ENCODE measurements around the gene CYTH1.
"Not testable (repeated sequence)": the region's sequence is repeated elsewhere in the genome, so short reads cannot be mapped to it uniquely, and the experiment has no call there.

CYTH1 gene

GRCh38 chr17:78687125-78687524, 94.9 kb downstream of the CYTH1 start:
- FAIRE-seq: no peak

DNA sequence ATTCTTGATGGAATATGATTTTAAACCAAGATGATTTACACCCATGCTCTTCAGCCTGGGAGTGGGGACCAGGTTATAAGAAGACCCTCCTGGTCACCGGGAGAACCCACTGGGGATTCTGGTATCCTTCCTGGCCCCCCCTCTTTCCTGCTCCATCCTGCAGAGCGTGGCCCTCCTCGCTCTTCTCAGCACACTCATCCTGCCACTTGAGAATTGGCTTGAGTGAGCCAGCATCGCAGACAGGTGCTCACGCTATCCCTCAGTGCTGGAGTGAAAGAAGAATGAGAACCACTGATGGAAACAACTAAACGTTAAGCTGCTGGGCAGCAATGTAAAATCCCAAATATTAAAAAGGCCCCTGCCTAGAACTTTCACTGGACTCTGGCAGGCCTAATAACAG, 98.0 kb downstream of the CYTH1 start:
- no peak for FAIRE-seq

DNA sequence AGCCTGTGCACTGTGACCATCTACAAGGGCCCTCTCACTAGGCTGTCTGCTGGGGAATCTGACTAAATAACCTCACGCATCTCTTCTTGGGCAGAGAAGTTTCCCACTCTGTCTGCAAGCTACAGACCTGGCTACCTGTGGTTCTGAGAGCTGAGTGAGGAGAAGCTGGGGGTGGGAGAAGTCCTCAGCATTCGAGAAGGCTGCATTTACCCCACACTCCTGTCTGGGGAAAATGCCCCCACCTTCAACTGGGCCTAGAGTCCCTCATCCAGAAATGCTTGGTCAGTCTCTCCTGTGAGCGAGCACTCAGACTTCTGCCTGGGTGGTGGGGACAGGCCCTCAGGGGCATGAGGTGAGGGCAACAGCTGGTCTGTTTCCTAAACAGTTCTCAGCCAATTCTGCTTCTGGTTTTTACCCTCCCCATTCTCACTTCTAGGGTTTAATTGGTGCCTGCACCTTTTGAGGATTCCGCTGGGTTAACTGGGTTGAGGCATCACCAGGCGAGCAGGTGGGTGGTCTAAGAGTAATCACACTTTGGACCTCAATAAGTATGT, 98.6 kb downstream of the CYTH1 start:
- no peak for FAIRE-seq

GRCh38 chr17:78682363-78682762, 99.7 kb downstream of the CYTH1 start:
- FAIRE-seq: no peak

DNA sequence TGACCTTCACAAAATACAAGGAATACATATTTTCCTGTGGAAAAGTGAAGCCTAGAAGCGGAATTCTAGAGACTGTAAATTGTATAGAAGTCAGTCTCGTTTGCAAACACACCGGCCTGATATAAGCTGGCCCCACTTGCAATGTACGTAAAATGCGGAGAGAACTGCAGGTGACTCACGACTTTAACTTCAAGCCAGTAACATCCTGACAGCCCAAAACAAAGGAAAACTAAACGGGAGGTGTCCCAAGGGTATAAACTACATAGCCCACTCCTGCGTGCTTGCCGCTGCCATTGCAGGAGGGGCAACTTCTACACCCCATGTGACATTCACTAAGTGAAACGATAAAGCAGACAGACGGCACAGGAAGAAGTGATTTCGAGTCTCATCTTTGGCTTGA, 101.6 kb downstream of the CYTH1 start:
- no peak for FAIRE-seq

DNA sequence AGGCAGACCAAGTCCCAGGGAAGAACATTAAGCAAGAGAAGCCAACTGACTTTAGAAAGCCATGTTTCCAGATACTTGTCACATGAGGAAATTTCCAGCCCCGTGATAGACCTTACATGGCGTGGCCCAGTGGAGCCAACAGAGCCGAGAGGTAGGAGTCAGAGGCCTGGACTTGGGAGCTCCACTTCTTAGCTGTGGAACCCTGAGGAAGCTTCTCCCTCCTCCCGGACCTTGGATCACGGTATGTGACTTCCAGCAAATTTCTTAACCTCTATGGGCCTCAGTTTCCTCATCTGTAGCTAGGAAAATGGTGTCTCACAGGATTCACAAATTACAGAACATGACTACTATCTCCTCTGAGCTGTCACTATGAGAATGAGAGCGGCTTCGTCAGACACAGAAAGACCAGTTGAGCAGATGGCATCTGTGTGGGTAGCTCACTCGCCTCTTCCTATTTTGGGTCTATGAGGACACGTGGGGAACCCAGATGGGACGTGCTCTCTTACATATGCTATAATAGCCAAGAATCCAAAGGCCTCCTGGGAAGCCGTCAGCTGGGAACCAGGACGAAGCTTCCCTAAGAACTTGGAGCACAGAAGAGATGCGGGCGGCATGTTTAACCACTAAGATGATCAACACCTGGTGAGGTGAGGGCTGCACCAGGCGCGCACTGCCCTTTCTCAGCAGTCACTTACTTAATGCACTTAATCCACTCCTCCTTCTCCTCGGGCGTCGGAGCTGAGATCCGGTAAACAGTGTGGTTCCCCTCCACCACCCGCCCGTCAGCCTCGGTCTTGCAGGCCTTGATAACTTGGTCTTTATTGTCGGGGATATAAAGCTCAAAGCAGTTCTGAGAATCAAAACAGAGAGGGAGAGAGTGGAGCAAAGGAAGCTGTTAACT, 102.3 kb downstream of the CYTH1 start:
- FAIRE-seq: no peak

GRCh38 chr17:78678711-78679110, 103.4 kb downstream of the CYTH1 start:
- no peak for FAIRE-seq

- FAIRE-seq: no peak
Observed at GRCh38 chr17:78678222-78678557, 103.9 kb downstream of the CYTH1 start.

DNA sequence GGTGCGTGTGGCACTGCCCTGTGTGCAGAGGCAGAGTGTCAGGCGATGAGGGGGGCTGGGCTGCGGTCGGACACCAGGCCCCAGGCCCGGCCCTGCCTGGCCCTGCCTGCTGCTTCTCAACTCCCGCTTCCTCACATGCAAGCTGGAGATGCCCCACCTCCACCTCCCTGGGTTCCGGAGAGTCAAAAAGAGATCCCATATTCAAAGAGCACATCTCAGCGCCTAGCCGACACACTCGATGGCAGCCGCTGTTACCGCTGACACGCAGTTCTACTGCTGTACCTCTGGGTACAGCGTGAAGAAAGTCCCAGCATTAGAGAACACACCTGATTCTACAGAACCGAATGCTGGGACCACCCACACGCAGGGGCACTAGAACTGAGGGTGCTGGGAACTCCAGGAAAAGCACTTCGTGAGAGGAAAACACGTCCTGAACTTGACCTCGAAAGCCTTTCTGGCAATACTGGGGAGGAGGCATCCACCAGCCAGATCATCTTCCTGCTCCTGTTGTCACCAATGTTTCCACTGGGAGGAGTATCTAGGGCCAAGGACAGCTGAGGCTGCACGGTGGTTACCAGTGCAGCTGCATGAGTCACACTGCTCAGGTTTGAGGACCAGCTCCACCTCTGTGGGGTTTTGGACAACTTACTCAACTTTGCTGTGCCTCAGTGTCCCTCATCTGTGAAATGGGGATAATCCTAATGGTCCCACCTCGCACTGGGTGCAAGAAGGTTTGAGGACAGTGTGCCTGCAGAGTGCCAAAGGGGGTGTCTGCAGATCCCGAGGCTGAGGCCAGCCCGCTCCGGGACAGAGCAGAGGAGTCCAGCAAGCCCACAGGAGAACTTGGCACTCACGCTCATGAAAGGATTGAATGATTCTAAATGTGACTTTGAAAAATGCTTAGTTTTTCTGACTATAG, 104.5 kb downstream of the CYTH1 start:
- FAIRE-seq: no peak

DNA sequence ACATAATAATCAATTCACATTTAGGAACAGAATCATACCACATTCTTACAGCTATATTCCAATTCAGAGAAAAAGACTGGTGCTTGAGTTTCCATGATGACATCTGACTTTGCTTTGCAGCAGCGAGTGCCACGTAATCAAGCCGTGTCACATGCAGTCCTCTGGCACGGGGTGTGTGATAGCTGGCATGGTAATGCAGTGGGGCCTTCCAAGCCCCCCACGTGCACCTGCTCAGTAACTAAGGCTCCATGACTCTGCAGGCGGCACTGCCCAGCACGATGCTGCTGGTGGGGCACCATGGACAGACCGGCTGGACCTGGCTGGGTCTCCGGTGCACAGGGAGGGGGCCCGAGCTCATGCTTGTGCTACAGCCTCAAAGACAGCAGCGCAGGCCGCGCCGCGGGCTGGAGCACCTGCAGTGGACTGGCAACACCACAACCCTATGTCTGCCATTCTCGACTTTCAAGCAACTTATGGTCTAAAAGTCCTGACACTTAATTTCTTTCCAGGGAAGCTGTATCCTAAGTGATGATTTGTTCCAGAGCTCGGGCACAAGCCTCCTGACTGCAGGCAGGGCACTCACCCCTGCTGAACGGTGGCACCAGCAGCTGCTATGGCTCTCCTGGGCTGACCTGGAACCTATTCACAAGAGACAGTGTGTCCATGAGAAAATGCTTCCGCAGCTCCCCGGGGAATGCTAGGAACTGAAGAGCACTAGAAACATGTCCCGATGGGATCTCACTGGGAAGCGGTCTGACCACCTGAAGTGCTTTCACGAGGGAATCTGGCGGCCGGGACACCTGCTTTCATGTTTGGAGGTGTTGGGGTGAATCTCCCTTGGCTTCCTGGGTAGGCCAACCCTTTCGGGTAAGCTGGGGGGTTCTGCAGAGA, 105.4 kb downstream of the CYTH1 start:
- no peak for FAIRE-seq

DNA sequence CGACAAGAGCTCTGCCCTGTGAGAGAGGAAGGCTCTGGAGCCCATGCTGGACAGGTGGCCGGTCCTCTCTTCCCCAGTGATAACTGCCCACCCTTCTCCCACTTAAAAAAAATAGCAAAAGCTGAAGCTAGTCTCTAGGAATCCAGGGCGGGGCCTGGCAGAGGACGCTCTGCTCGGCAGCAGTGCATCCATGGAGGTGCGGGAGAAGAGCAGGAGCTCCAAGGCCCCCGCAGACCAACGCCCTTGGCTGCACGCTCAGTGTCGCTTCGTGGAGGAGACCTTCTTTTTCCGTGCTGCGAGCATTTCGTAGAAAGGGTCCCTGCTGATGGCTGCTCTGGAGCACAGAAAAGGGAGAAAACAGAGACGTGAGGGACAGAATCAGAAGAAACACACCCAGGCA, 106.2 kb downstream of the CYTH1 start:
- FAIRE-seq: no peak

GRCh38 chr17:78675316-78675616, 106.8 kb downstream of the CYTH1 start:
- no peak for FAIRE-seq

DNA sequence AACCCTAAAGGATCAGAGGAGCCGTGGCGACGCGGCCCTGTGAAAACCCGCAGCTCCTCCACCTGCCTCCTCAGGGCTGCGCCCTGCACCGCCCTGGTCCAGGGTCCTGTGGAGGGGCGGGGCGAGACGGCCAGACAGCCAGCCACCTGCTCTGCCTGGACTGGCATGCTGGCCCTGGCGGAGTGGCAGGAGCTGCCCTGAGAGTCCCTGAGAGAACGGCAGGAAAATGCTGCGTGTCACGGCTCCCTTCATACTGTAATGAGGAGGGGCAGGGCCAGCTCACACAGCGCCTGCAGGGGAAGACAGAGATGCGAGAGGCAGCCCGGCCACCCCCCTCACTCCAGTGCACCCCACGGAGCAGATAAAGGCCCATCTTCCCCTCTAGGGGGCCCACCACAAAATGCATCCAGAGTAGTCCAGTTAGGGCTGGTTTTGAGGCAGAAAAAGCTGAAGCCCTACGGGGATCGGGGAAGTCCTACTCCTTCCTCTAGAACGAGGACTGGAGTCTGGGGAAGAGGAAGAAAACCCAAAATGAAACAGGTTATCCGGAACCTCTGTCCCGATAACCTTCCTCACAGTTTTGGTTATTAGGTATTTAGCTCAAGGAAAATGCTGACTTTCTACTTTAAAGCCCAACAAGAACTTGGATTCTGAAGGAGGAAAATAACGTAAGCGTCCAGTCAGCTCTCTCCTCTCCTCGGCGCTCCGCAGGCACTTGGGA, 107.3 kb downstream of the CYTH1 start:
- no peak for FAIRE-seq

- no peak for FAIRE-seq
Observed at GRCh38 chr17:78674156-78674555, 107.9 kb downstream of the CYTH1 start.

DNA sequence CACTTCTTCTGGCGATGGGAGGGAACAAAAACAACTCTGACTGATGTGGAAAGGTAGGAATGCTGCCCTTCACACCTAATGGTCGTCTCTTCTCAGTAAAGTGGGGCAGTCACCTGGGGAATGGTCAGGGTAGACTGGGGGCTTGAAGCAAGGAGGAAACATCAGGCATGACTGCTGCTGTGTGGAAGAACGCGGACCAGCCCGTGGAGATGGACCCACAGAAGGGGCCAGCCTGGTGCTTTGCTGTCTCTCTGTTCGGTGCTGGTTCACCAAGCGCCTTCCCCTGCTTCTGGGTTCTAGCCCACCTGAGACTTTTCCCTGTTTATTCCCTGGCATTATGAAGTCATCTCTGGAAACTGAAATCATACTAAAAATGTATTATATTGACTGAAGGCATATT, 108.7 kb downstream of the CYTH1 start:
- FAIRE-seq: no peak

GRCh38 chr17:78672871-78673371, 109.2 kb downstream of the CYTH1 start:
- no peak for FAIRE-seq

- FAIRE-seq: no peak
Observed at GRCh38 chr17:78672005-78672404, 110.1 kb downstream of the CYTH1 start.

GRCh38 chr17:78671726-78672001, 110.4 kb downstream of the CYTH1 start:
- FAIRE-seq: not testable (repeated sequence)

DNA sequence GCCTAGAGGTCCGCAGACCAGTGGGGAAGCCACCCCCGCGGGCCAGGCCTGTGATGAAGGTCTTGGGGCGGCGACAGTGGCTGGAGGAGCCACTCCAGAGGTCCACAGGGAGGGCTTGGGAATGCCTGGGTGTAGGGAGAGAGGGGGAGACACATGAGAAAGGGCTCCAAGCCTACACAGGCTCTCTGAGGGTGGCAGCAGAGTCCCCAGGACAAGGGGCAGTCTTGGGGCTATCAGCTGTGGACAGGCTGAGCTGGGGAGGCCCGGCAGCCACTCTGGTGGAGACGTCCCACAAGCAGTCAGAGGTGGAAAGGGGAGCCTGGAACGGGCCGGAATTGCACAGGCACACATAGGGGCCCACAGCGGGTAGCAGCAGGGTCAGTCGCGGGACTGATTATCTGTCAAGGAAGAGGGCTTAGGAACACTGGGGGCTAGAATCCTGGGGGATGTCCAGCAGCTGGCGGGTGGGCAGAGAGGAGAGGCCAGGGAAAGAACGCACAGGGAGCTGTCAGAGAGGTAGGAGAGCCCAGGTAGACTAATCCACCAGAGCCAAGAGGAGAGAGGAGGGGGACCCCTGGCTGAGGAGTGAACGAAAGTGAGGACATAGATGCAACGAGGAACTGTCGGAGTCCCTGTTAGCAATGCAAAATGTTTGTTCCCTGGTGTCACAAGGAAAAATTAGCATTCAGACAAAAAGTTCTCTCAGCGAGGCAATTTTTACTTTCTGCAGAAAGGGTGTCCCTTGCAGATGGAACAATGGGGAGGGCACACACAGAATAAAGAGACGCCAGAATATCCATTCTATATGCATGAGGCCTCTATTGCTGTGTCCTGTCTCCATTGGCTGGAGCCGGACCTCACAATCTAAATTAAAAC, 111.0 kb downstream of the CYTH1 start:
- FAIRE-seq: no peak

DNA sequence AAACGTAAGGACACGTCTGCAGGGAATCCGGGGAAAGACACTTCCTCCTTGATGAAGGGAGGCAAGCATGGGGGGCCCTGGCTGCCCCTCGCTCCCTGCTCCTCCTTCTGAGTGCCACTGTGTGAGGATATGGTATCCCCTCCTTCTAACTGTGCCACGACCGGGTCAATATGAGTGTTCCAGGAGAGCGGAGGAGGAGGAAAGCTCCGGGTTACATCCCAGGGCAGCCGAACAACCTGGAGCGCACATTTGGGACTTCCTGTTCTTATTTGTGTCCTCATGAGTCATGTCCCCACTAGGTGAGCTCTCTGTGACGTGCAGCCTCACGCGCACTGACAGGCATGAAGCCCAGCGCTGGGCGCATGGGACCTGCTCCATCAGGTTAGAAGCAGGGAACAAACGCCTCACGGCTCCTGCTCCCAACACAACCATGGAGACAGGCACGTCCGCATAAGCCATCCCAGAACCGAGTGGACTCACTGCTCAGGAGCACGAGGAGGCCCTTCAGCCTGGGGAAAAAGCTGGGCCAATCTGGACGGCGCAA, 112.0 kb downstream of the CYTH1 start:
- FAIRE-seq: no peak

Data from islet of Langerhans (tissue), 1 donor.